Activated CD4-positive, alpha-beta T cell treated with anti-CD3 and anti-CD28 coated beads, Interleukin-2, Interleukin-6, amounts not matched to agents 100 ng/mL and 50 ng/mL, durations not matched to agents 16 hours and 8 hours (primary cell): Measurements from ENCODE around the gene RIGI.
A peak's percentile ranks its signal among the peaks of the same experiment; 100 is the strongest.
"Not testable (repeated sequence)": the region's sequence is repeated elsewhere in the genome, so short reads cannot be mapped to it uniquely, and the experiment has no call there.

Source experiments
- DNase-seq: peaks from one replicate; pipeline ENCODE4 v3.0.0-alpha.2; 2020

The RIGI gene

GRCh38 chr9:32525709-32526030 lies 326 bp downstream of the RIGI start:
- no peak for DNase-seq

GRCh38 chr9:32524892-32525708 lies 896 bp downstream of the RIGI start:
- DNase-seq = peak; percentile 12

- not testable (repeated sequence) for DNase-seq
These were observed 1.5 kb downstream of the RIGI start for GRCh38 chr9:32524558-32524891.

- no peak for DNase-seq
These were observed 2.1 kb downstream of the RIGI start for GRCh38 chr9:32523910-32524309.

GRCh38 chr9:32518276-32518675 lies 7.7 kb downstream of the RIGI start:
- DNase-seq = no peak

GRCh38 chr9:32516241-32516640 lies 9.8 kb downstream of the RIGI start:
- DNase-seq = no peak

- no peak for DNase-seq
These were observed 17.3 kb downstream of the RIGI start for GRCh38 chr9:32508728-32509127.

GRCh38 chr9:32503008-32503407 lies 23.0 kb downstream of the RIGI start:
- DNase-seq = no peak

- DNase-seq = no peak
These were observed 23.5 kb downstream of the RIGI start for GRCh38 chr9:32502464-32502863.

- DNase-seq = no peak
These were observed 24.1 kb downstream of the RIGI start for GRCh38 chr9:32501868-32502267.

GRCh38 chr9:32500768-32501167 lies 25.2 kb downstream of the RIGI start:
- no peak for DNase-seq

GRCh38 chr9:32497921-32498320 lies 28.1 kb downstream of the RIGI start:
- DNase-seq = no peak

- no peak for DNase-seq
These were observed 35.4 kb downstream of the RIGI start for GRCh38 chr9:32490601-32491000.

GRCh38 chr9:32487981-32488380 lies 38.0 kb downstream of the RIGI start:
- no peak for DNase-seq

GRCh38 chr9:32486839-32487562 lies 39.0 kb downstream of the RIGI start:
- DNase-seq = no peak

GRCh38 chr9:32483343-32483742 lies 42.7 kb downstream of the RIGI start:
- DNase-seq = no peak
